Fibroblast of lung (primary cell): ENCODE measurements around the gene MAS1L.

ENCODE experiments used
- CTCF ChIP-seq, 2 donors: IDR thresholded peaks in 1 of 2; conservative IDR thresholded peaks in 1 of 2; 1 replicate in 1 of 2; 2 replicates in 1 of 2; pipeline ENCODE4 v1.5.1; 2011 to 2012; ENCODE audit warnings: low read length in 2 of 2, control low read depth in 1 of 2, inconsistent platforms in 1 of 2, low read depth in 1 of 2, mild to moderate bottlenecking in 1 of 2
- EZH2 ChIP-seq: IDR thresholded peaks from 2 replicates; pipeline ENCODE4 v1.5.1; 2012; ENCODE audit warnings: low read length, control low read depth, mild to moderate bottlenecking; ENCODE audit errors: missing control alignments

- no peak for TF ChIP-seq CTCF (conservative IDR thresholded peaks at IDR 0.05 in 1 of 2, IDR thresholded peaks at IDR 0.05 in 1 of 2; ENCODE audit: low read depth in 1 of 2, low read length in 2 of 2)
- no peak for TF ChIP-seq EZH2
Observed at GRCh38 chr6:29504961-29505360, 17.2 kb upstream of the MAS1L start.
